ENCODE data around the gene NT5C3B.

DNA sequence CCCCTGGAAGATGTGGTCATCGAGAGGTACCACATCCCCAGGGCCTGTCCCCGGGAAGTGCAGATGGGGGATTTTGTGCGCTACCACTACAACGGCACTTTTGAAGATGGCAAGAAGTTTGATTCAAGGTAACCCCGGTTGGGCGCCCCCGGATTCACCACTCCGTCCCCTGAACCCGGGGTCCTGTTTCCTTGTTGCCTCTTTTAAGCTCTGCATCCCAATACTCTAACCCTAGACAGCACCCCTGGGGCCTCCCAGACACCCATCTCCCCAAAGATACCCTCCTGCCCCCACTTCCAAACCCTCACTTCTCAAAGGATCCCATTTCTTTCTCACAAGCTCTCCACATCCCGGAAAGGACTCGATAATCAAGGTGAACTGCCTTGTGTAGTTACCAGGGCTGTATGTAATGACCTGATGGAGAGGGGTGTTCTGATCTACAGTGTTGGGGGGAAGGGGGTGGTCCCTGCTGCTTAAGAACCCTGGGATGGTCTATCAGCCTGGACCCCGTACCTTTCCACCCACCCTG lies 22.8 kb downstream of the NT5C3B start:
- TF ChIP-seq, protein P1, sequence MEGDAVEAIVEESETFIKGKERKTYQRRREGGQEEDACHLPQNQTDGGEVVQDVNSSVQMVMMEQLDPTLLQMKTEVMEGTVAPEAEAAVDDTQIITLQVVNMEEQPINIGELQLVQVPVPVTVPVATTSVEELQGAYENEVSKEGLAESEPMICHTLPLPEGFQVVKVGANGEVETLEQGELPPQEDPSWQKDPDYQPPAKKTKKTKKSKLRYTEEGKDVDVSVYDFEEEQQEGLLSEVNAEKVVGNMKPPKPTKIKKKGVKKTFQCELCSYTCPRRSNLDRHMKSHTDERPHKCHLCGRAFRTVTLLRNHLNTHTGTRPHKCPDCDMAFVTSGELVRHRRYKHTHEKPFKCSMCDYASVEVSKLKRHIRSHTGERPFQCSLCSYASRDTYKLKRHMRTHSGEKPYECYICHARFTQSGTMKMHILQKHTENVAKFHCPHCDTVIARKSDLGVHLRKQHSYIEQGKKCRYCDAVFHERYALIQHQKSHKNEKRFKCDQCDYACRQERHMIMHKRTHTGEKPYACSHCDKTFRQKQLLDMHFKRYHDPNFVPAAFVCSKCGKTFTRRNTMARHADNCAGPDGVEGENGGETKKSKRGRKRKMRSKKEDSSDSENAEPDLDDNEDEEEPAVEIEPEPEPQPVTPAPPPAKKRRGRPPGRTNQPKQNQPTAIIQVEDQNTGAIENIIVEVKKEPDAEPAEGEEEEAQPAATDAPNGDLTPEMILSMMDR (IDR thresholded peaks at IDR 0.05): no peak
- no peak for TF ChIP-seq POLR2A (IDR thresholded peaks at IDR 0.05)
- TF ChIP-seq POLR2AphosphoS5 (IDR thresholded peaks at IDR 0.05): no peak
